Spleen (tissue), 11 donors: ENCODE results near the gene P4HB. TPM values are rescaled to one million over a fixed set of nuclear protein-coding genes. Genes with fewer than 3 reads are reported as not detected.

Experiments used
- DNase-seq: peaks from one replicate; pipeline ENCODE4 v3.0.0-alpha.2; 2020
- H3K27ac ChIP-seq, 8 donors: fragments of 200-600 bp; sonication (generic) in 7 of 8; 1 replicate in 4 of 8; 2 replicates in 4 of 8; pipeline versions ENCODE4 v1.5.0 to v1.8.0; 2016 to 2021; ENCODE audit warnings: inconsistent platforms in 4 of 8, mild to moderate bottlenecking in 4 of 8, moderate library complexity in 1 of 8
- H3K27me3 ChIP-seq, 7 donors: fragments of 200-600 bp; sonication (generic) in 6 of 7; replicated peaks in 1 of 7; 1 replicate in 4 of 7; 2 replicates in 3 of 7; pipeline versions ENCODE4 v1.5.0 to v1.8.0; 2016 to 2021; ENCODE audit warnings: inconsistent platforms in 3 of 7, mild to moderate bottlenecking in 1 of 7
- H3K36me3 ChIP-seq, 6 donors: fragments of 200-600 bp; sonication (generic) in 5 of 6; 1 replicate in 4 of 6; 2 replicates in 2 of 6; pipeline versions ENCODE4 v1.5.0 to v1.8.0; 2016 to 2021; ENCODE audit warnings: inconsistent platforms in 2 of 6
- H3K4me1 ChIP-seq, 6 donors: fragments of 200-600 bp; sonication (generic) in 5 of 6; 1 replicate in 3 of 6; 2 replicates in 3 of 6; pipeline versions ENCODE4 v1.5.0 to v1.8.0; 2016 to 2021; ENCODE audit warnings: inconsistent platforms in 3 of 6
- H3K4me3 ChIP-seq, 8 donors: fragments of 200-600 bp; sonication (generic) in 7 of 8; 1 replicate in 4 of 8; 2 replicates in 4 of 8; pipeline versions ENCODE4 v1.5.0 to v1.8.0; 2016 to 2021; ENCODE audit warnings: inconsistent platforms in 4 of 8, mild to moderate bottlenecking in 4 of 8, moderate library complexity in 2 of 8
- H3K9me3 ChIP-seq, 8 donors: fragments of 200-600 bp; sonication (generic) in 7 of 8; 1 replicate in 4 of 8; 2 replicates in 4 of 8; pipeline versions ENCODE4 v1.5.0 to v1.8.0; 2016 to 2021; ENCODE audit warnings: inconsistent platforms in 4 of 8
- POLR2A ChIP-seq, 3 donors: fragments of 450-650 bp; IDR thresholded peaks; one replicate each; pipeline ENCODE4 v1.5.1; 2017; ENCODE audit warnings: antibody characterized with exemption in 3 of 3, mild to moderate bottlenecking in 1 of 3
- POLR2AphosphoS5 ChIP-seq, 3 donors: sonication (generic); formaldehyde crosslinking; IDR thresholded peaks; one replicate each; pipeline ENCODE4 v1.5.1; 2017; ENCODE audit warnings: antibody characterized with exemption in 3 of 3
- WGBS, 5 donors: extraction: QIAGEN DNeasy Blood & Tissue Kit in 3 of 5; methylation state at CpG; one replicate each; pipeline versions ENCODE4 v1.1.5 to v1.1.7; 2013 to 2018; 5-methylcytosine and 5-hydroxymethylcytosine counted together
- intact Hi-C: fragments of 100-400 bp; cut with DNase I; formaldehyde crosslinking; loops from one replicate; pipeline ENCODE4 v1.15.0; 2023; ENCODE audit warnings: low total_unique reads
- polyA plus RNA-seq, 3 donors: library from polyadenylated mRNA; stranded (reverse); fragments of 200-250 nt; gene quantifications; one replicate each; pipeline ENCODE4 v1.2.1, GENCODE V29; 2013
- total RNA-seq, 7 donors: library from RNA; depleted of rRNA in 3 of 7; stranded (reverse); fragments of >200 nt in 3 of 7; fragmentation: NEBNext Ultra II Directional in 4 of 7; extraction: Animal tissue kit (Norgen Biotek cat#: 25700) in 4 of 7; gene quantifications; one replicate each; pipeline versions ENCODE4 v1.1.0 to v1.2.1, GENCODE V29; 2016 to 2021
- TF ChIP-seq, protein P1 (sequence below), 11 experiments: fragments of 200-600 bp in 7 of 11; fragments of 450-650 bp in 4 of 11; sonication (generic) in 4 of 11; IDR thresholded peaks in 8 of 11; conservative IDR thresholded peaks in 3 of 11; 1 replicate in 7 of 11; 2 replicates in 4 of 11; pipeline versions ENCODE4 v1.4.0 to v1.8.0; 2016 to 2021; ENCODE audit warnings: antibody characterized with exemption in 11 of 11, inconsistent platforms in 4 of 11, mild to moderate bottlenecking in 1 of 11
- donor health status: healthy with polysubstance abuse.
- donor health status: DM: no; HTN: no; CAD: no; lungs with moderate emphysema.
- donor health status: DM: no; HTN: no; CAD: no.
- donor health status: Bipolar disorder and iron deficiency.
- donor health status: healthy.
- donor health status: DM: no; HTN: no; CAD: no.
- donor health status: DM: yes; HTN: yes; CAD: no.

The P4HB gene
- total and polyA plus RNA-seq, 10 donors: 161 to 1,208 (median 646) TPM

DNA sequence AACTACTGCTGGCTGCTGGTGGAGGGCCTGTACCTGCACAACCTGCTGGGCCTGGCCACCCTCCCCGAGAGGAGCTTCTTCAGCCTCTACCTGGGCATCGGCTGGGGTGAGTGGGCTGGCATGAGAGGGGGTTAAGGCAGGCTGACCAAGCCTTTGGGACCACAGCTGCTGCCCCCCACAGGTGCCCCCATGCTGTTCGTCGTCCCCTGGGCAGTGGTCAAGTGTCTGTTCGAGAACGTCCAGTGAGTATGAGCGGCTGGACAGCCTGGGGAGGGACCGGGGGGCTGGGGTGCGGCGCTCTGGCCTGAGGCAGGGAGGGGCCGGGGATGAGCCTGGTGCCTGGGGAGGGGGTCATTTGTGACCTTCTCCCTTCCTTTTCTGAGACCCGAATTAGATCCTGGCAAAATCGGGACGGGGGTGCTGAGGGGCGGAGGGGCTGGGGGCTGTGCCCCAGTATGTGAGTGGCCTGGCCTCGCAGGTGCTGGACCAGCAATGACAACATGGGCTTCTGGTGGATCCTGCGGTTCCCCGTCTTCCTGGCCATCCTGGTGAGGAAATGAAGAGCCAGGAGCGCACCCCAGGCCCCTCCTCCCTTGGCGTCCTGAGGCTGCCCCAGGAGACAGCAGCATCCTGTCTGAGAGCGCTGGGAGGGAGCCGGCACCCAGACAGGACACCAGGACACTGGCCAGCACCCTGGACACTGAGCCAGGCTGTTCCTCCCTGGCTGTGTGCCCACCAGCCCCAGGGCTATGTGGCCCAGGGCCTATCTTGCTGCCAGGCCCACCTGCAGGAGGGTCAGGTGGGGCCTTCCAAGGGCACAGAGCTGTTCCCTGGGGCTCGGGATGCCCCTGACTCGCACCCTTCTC is 48.4 kb downstream of the P4HB start:
- H3K36me3 ChIP-seq: no peaks in the 10 kb centered on the region
- intact Hi-C loops: no loop called here
- DNase-seq: no peak
- H3K4me1 ChIP-seq: no peaks in the 10 kb centered on the region
- H3K27ac ChIP-seq: no peak overlapping the region
- peaks cover 0 to 90% (median 26%) of the 10 kb centered on the region in 7 donors for H3K27me3 ChIP-seq
- no peaks in the 10 kb centered on the region for H3K9me3 ChIP-seq
- no peak overlapping the region for H3K4me3 ChIP-seq
- WGBS, 5 donors: 63 to 85% (median 75%) methylated on average over 12 to 24 of the region's 24 CpGs
- TF ChIP-seq POLR2A (IDR thresholded peaks at IDR 0.05) (no peak), POLR2AphosphoS5 (IDR thresholded peaks at IDR 0.05) (no peak)
- TF ChIP-seq, protein P1, sequence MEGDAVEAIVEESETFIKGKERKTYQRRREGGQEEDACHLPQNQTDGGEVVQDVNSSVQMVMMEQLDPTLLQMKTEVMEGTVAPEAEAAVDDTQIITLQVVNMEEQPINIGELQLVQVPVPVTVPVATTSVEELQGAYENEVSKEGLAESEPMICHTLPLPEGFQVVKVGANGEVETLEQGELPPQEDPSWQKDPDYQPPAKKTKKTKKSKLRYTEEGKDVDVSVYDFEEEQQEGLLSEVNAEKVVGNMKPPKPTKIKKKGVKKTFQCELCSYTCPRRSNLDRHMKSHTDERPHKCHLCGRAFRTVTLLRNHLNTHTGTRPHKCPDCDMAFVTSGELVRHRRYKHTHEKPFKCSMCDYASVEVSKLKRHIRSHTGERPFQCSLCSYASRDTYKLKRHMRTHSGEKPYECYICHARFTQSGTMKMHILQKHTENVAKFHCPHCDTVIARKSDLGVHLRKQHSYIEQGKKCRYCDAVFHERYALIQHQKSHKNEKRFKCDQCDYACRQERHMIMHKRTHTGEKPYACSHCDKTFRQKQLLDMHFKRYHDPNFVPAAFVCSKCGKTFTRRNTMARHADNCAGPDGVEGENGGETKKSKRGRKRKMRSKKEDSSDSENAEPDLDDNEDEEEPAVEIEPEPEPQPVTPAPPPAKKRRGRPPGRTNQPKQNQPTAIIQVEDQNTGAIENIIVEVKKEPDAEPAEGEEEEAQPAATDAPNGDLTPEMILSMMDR (IDR thresholded peaks at IDR 0.05 in 8 of 11, conservative IDR thresholded peaks at IDR 0.05 in 3 of 11): no peak

DNA sequence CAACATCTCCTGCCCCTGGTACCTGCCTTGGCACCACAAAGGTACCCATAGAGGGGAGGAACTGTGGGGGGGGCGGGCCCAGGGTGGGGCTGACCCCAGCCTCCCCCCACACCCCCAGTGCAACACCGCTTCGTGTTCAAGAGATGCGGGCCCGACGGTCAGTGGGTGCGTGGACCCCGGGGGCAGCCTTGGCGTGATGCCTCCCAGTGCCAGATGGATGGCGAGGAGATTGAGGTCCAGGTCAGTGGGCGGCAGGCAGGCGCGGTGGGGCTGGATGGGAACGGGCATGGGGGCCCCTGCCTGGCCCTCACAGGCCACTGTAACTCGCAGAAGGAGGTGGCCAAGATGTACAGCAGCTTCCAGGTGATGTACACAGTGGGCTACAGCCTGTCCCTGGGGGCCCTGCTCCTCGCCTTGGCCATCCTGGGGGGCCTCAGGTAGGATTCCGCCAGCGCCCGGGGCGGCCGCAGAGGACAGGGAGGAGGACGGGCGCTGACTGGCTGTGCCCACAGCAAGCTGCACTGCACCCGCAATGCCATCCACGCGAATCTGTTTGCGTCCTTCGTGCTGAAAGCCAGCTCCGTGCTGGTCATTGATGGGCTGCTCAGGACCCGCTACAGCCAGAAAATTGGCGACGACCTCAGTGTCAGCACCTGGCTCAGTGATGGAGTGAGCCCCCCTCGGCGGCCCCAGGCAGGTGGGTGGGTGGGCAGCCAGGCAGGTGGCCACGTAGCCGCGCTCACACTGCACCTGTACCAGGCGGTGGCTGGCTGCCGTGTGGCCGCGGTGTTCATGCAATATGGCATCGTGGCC is 49.2 kb downstream of the P4HB start:
- DNase-seq: no peak
- WGBS, 5 donors: 80 to 88% (median 86%) methylated on average over 2 to 42 of the region's 42 CpGs

DNA sequence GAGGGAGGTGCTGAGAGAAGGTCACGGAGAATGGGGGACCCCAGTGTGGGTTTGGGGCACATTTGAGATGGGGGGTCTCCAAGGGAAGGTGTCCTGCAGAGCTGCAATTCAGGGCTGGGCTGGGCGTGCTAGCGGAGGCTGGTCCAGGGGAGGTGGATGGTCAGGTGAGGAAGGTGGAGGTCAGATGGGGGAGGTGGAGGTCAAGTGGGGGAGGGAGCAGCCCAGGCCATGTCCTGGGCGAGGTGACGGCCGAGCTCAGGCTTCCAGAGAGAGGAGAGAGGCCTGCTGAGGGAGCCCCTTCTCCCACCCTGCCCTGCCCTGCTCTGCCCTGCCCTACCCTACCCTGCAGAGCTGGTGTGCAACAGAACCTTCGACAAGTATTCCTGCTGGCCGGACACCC is 49.9 kb downstream of the P4HB start:
- TF ChIP-seq, protein P1 (IDR thresholded peaks at IDR 0.05 in 8 of 11, conservative IDR thresholded peaks at IDR 0.05 in 3 of 11): no peak
- TF ChIP-seq POLR2AphosphoS5 (IDR thresholded peaks at IDR 0.05) (no peak), POLR2A (IDR thresholded peaks at IDR 0.05) (no peak)
- H3K27ac ChIP-seq: no peak overlapping the region
- intact Hi-C loops: no loop called here
- no peaks in the 10 kb centered on the region for H3K36me3 ChIP-seq
- WGBS, 5 donors: 71 to 88% (median 81%) methylated on average over 5 to 8 of the region's 8 CpGs
- DNase-seq: no peak
- peaks cover 0 to 94% (median 39%) of the 10 kb centered on the region in 7 donors for H3K27me3 ChIP-seq
- H3K4me1 ChIP-seq: no peaks in the 10 kb centered on the region
- no peaks in the 10 kb centered on the region for H3K9me3 ChIP-seq
- H3K4me3 ChIP-seq: no peak overlapping the region

More for the DNA sequence above, 49.2 kb downstream of the P4HB start:
- TF ChIP-seq, protein P1 (IDR thresholded peaks at IDR 0.05 in 8 of 11, conservative IDR thresholded peaks at IDR 0.05 in 3 of 11): no peak
- TF ChIP-seq POLR2AphosphoS5 (IDR thresholded peaks at IDR 0.05): no peak
- Histone ChIP-seq H3K27me3 (peaks cover 0 to 92% (median 33%) of the 10 kb centered on the region in 7 donors), H3K27ac (no peak overlapping the region), H3K4me3 (no peak overlapping the region), H3K36me3 (no peaks in the 10 kb centered on the region), H3K4me1 (no peaks in the 10 kb centered on the region), H3K9me3 (no peaks in the 10 kb centered on the region)
- intact Hi-C loops: no loop called here

DNA sequence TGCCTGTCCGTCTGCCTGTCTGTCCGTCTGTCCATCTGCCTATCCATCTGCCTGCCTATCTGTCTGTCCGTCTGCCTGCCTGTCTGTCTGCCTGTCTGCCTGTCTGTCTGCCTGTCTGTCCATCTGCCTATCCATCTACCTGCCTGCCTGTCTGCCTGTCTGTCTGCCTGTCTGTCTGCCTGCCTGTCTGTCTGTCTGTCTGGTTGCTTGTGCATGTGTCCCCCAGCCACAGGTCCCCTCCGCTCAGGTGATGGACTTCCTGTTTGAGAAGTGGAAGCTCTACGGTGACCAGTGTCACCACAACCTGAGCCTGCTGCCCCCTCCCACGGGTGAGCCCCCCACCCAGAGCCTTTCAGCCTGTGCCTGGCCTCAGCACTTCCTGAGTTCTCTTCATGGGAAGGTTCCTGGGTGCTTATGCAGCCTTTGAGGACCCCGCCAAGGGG is 50.8 kb downstream of the P4HB start:
- intact Hi-C loops: no loop called here
- Histone ChIP-seq H3K27me3 (peaks cover 0 to 97% (median 47%) of the 10 kb centered on the region in 7 donors), H3K27ac (no peak overlapping the region), H3K9me3 (no peaks in the 10 kb centered on the region), H3K36me3 (no peaks in the 10 kb centered on the region), H3K4me3 (no peak overlapping the region), H3K4me1 (peaks cover 2 to 7% (median 6%) of the 10 kb centered on the region in 6 donors)
- DNase-seq: no peak
- TF ChIP-seq POLR2AphosphoS5 (IDR thresholded peaks at IDR 0.05) (no peak), POLR2A (IDR thresholded peaks at IDR 0.05) (no peak)
- TF ChIP-seq, protein P1 (IDR thresholded peaks at IDR 0.05 in 8 of 11, conservative IDR thresholded peaks at IDR 0.05 in 3 of 11): no peak
- 57 to 69% (median 62%) methylated on average over 7 of the region's 7 CpGs for WGBS, 5 donors
